GM21360 (cell line): ENCODE results near the gene DCP1A.
"Not testable (repeated sequence)": the region's sequence is repeated elsewhere in the genome, so short reads cannot be mapped to it uniquely, and the experiment has no call there.

Source experiments
- ATAC-seq: cut with Tn5 transposase; IDR thresholded peaks from one replicate; pipeline ENCODE4 v1.9.1; 2021; ENCODE audit warnings: mild to moderate bottlenecking, moderate library complexity; ENCODE audit not compliant: unreplicated experiment

Gene DCP1A

DNA sequence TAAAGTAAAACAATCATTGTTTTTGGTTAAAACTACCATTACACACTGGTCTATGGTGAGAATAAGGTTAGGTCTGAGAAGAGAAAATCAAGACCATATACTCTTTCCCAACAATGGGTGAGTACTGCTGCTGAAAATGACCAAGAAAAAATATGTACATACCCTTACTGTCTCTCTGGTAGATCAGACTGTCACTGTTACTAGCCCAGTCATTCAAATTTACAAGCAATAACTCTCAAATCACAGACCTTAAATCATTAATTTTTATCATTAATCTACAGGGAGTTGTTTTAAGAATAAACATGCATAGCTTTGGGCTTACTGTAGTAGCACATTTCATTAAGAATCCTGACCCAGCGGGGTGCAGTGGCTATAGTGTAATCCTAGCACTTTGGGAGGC, 17.4 kb downstream of the DCP1A start:
- no peak for ATAC-seq

GRCh38 chr3:53328746-53329145, 18.6 kb downstream of the DCP1A start:
- ATAC-seq: no peak

GRCh38 chr3:53327986-53328385, 19.4 kb downstream of the DCP1A start:
- ATAC-seq: not testable (repeated sequence)

DNA sequence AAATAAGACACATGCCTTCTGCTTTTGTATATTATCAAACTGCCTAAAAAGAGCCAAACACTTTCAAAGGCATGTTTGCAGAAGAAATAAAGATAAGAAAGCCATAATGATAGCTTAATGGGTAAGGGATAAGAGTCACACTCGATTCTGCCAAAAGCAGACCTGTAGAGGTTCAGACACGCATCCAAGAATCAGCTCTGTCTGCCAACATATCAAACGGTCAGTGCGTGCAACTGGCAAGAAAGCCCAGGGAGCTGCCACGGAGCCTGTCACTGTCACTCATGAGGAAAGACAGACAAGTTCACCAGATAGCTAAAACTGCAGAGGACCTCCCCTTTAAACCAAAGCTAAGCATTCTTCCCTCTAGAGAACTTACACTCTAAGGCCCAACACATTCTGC, 23.2 kb downstream of the DCP1A start:
- no peak for ATAC-seq

GRCh38 chr3:53320697-53321096, 26.6 kb downstream of the DCP1A start:
- ATAC-seq: no peak

DNA sequence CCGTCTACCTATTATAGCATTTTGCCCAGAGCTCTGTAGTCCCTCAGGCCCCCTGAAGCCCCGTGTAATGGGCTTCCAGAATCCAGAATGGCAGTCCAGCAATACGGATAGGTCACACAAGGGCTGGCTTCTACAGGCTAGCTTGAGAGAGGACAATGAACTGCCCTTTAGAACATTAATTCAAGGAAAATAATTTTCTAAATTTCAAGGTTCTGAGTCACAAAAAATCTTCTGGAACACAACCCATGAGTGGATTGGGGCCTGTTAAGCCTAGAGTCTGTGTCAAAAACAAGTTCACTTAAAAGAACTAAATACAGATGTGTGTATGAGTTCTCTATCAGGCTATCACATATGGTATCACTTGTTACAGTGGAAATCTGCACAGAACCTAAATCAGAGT, 28.8 kb downstream of the DCP1A start:
- ATAC-seq: no peak

DNA sequence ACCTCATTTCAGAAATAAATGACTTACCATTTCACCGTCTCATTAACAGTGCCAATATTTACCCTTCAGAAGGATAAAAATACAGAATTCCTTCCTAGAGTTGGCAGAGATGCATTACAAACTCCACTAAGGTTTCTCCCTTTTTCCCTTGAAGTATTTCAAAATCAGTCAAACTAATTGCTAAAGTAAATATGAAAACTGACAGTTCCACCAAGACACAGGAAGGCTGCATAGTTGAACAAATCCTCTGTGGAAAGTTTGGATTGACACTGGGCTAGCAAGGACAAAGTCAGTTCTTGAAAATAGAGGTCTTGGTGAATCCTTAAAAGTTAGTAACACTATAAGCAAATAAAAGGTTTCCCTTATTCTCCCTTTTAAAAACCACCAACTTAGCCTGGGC, 34.5 kb downstream of the DCP1A start:
- ATAC-seq: no peak

- no peak for ATAC-seq
These were observed 35.5 kb downstream of the DCP1A start for GRCh38 chr3:53311882-53312281.

GRCh38 chr3:53303957-53304356, 43.4 kb downstream of the DCP1A start:
- ATAC-seq: no peak

DNA sequence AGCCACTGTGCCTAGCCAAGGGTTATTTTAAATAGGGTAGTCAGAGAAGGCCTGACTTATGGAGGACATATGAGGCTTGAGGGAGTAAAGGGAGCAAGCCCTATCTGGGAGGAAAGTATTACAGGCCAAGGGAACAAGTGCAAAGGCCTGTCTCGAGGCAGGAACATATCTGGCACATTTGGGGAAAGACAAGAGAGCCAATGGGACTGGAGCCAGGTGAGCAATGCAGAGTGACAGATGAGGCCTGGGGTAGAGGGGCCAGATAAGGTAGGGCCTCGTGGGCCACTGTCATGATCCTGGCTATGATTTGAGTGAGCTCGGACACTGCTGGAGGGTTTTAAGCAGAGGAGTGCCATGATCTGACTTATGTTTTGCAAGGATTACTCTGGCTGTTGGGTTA, 43.8 kb downstream of the DCP1A start:
- no peak for ATAC-seq

DNA sequence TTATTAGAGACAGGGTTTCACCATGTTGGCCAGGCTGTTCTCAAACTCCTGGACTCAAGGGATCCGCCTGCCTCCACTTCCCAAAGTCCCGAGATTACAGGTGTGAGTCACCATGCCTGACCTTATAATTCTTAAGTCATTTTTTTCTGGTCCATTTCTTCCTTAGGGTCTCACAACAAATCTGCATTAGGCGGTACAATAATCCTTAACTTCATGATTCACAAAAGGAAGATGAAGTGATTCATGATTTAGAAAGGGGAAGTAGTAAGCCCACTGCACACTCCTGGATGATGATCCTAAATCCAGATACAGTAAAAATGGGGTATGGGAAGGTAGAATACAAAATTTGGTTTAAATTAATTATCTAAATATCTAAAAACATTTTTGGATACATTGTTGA, 46.5 kb downstream of the DCP1A start:
- ATAC-seq: no peak

DNA sequence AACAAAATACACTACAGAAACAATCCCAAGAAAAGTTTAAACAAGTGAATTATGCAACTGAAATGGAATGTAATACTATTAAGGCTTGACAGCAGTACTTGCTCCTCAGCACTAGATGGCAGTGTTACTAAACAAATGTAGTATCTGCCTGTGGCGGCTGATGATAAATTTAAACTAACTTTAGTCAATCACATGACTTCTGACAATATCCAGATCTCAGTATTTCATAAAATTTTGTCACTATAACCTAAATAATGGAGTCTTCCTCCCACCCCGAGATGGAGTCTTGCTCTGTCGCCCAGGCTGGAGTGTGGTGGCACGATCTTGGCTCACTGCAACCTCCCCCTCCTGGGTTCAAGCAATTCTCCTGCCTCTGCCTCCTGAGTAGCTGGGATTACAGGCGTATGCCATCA, 47.7 kb downstream of the DCP1A start:
- not testable (repeated sequence) for ATAC-seq

DNA sequence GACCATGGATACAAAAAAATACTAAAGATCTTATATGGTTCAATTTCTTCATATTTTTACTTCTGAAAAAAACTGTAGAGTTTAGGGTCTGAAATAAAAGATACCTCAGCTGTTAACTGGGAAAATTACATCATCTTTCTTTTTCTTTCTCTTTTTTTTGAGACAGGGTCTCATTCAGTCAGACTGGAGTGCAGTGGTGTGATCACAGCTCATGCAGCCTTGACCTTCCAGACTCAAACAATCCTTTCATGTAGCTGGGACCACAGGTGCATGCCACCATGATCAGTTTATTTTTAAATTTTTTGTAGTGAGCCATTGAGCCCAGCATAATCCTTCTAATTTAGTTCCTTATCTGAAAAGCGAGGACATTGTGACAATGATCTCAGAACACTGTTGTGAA, 51.9 kb downstream of the DCP1A start:
- ATAC-seq: no peak

DNA sequence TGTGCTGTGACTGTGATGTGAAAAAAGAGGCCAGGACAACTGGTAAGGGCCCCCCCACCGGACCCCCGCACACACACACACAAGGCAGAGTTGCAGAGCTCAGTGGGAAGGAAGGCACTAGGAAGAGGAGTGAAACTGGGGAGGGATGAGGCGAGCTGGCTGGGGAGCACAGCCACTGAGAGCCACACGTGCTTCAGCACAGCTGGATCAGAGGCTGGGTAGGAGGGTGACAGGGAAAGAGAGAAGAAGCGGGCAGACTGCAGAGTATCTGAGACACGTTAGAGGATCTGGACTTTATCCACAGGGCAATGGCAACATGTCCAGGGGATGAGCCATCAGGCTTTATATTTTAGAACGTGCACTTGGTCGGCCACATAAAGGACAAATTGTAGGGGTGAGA, 53.5 kb downstream of the DCP1A start:
- ATAC-seq: no peak

DNA sequence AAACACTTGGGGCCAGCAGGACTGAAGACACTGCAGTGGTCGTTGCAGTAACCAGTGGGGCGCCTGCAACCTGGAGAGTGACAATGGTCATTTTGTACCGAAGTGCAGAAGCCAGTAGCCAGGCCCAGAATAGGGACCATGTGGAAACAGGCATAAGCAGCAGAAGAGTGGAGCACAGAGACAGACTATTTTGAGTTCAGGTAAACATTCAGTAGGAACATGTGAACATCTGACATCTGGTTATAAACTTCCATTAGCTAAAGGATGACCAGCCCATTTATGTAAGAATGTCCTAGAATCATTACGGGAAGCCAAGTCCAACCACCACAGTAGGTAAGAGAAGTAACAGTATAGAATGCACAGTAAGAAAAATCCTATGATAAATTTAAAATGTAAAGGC, 59.1 kb downstream of the DCP1A start:
- no peak for ATAC-seq

DNA sequence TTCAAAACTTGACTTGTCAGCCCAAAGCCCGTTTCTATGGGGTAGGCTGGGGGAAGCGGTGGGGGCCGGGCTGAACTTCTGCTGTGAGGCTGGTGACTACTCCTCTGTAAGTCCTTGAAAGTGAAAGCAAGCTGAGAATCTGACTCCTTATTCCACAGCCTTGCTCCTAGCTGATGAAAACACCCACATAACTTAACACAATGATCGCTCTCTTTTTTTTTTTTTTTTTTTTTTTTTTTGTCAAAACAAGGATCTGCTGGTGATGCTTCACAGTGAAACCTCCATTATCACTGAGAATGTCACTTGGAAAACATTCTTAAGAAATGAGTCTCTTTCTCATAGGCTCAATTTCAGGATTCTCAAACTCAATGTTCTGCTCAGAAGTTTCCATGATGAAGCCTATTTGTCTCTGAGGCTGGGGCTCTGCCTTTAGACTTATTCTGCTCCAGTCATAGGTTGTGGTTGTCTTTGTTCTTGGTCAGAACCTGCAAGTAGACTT, 60.2 kb downstream of the DCP1A start:
- no peak for ATAC-seq

GRCh38 chr3:53286727-53287126, 60.6 kb downstream of the DCP1A start:
- no peak for ATAC-seq

DNA sequence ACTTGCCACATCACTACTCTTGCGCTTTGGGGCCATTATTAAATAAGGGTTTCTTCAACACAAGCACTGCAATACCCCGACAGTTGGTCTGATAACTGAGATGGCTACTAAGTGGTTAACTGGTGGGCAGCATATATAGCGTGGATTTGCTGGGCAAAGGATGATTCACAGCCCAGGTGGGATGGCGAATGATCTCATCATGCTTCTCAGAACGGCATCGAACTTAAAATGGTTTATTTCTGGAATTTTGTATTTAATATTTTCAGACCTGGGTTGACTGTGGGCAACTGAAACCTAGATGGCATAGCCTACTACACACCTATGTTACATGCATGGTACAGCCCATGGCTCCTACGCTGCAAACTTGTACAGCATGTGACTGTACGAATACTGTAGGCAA, 64.8 kb downstream of the DCP1A start:
- no peak for ATAC-seq

DNA sequence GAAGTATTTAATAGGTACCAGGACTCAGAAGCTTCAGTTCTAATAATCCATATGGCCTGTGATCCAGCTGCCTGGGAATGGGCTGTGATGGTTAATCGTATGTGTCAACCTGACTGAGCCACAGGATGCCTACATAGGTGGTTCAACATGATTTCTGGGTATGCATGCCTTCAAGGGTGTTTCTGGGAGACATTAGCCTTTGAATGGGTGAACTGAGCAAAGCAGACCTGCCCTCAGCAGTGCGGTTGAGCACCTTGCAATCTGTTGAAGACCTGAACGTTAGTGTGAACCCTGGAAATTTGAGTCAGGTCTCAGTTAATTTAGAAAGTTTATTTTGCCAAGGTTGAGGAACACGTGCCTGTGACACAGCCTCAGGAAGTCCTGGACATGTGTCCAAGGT, 68.7 kb downstream of the DCP1A start:
- ATAC-seq: no peak

GRCh38 chr3:53274938-53275605, 72.3 kb downstream of the DCP1A start:
- ATAC-seq: no peak

DNA sequence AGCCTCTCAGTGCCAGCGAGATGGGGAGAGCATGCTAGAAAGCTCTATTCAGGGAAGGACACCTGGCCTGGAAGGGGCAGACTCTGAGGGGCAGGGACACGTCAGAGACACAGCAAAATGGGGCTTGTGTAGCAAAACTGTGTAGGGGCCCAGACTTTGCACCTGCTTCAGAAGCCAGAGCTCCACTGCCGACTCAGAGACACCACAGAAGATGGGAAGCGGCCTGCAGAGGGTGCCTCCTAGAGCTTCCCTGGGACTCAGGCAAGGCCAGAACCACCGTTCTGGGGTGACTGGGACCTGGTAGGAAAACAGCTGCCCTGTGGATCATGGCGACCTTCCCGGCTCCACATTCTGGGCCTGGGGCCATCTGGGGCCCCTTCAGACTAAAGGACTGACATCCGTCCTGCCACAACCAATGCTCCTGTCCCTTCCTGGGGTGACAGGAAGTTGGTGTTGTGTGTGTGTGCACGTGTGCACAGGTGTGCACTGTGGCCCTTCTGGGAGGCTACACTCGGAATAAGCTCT, 74.1 kb downstream of the DCP1A start:
- no peak for ATAC-seq

DNA sequence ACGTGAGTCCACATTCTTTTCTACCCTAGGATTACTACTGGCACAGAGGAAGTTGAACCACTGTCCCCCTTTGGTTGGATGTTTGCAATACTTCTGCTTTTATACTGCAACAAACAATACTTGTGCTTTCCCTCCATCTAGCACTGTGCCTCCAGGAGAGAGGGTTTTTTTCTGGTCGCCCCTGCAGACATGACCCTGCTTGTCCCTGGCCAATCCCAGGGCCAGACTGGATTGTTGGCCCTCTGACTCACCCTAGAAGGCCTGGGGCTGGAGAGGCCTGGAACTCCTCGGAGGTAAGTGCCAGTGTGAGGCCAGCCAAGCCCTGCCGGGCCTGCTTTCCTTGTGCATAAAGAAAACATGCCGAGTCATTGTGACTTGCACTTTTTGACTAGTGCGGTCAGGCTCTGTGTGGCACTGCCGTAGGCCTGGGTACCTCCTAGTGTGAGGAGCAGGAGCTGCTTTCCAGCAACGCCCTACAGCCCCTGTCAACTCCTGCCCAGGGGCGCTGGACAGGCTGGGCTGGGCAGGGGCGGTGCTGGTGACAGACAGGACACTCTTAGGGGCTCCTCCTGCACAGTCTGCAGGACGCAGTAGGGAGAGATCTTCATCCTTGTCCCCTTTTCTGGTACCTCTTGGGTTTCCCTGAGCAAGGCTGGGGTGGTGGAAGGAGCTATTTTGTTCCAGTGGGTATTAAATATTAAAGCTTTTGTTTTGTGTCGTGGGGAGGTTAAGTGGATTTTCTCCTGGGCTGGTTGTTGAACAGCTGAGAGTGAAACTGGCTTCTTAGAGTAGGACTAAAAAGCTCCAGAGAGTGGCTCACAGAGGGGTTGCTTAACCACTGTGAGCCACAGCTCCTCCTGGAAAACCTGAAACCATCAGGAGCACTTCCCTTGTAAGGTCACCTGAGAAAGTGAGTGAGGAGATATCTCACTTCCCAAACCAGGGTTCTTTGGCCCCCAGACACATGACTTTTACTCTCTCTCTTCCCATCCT, 77.2 kb downstream of the DCP1A start:
- ATAC-seq: peak; percentile 80
